A673 (cell line): ENCODE data around the gene HNF1B. TPM values are rescaled to one million over a fixed set of nuclear protein-coding genes. Genes with fewer than 3 reads are reported as not detected.

Source experiments
- BruUV-seq: library from RNA; stranded (reverse); fragments of 400-500 nt; replicated peaks from 2 replicates; lab custom pipeline; 2021; lab: Mats Ljungman, UMichigan
- CTCF ChIA-PET: fragments of 300-600 bp; sonication (Branson Sonifier 250); formaldehyde crosslinking; loops from one replicate; lab custom pipeline; 2022; ENCODE audit warnings: antibody characterized with exemption; lab: Charles Lee
- POLR2A ChIA-PET: fragments of 300-600 bp; sonication (Branson Sonifier 250); formaldehyde crosslinking; loops from one replicate; lab custom pipeline; 2022; ENCODE audit warnings: antibody characterized with exemption; ENCODE audit not compliant: low non-redundant PET; lab: Charles Lee
- DNase-seq: peaks from one replicate; pipeline ENCODE4 v3.0.0-alpha.2; 2015; ENCODE audit warnings: low spot score
- H3K27ac ChIP-seq: fragments of 200-600 bp; sonication (generic); 2 replicates; pipeline ENCODE4 v1.5.1; 2016; ENCODE audit warnings: mixed run types, low read depth, mild to moderate bottlenecking, mixed read lengths, antibody characterized with exemption, low read length; ENCODE audit not compliant: poor library complexity, severe bottlenecking
- H3K27me3 ChIP-seq: fragments of 200-600 bp; sonication (generic); replicated peaks from 2 replicates; pipeline ENCODE4 v1.6.1; 2017; ENCODE audit warnings: mixed run types, low read depth, mild to moderate bottlenecking, mixed read lengths, antibody characterized with exemption, low read length; ENCODE audit not compliant: insufficient read depth, poor library complexity
- H3K36me3 ChIP-seq: fragments of 200-600 bp; sonication (generic); 2 replicates; pipeline ENCODE4 v1.6.1; 2016; ENCODE audit warnings: mixed run types, mild to moderate bottlenecking, mixed read lengths, antibody characterized with exemption, low read length; ENCODE audit not compliant: insufficient read depth, poor library complexity, severe bottlenecking
- H3K4me1 ChIP-seq: fragments of 200-600 bp; sonication (generic); 2 replicates; pipeline ENCODE4 v1.6.1; 2017; ENCODE audit warnings: mixed run types, mild to moderate bottlenecking, mixed read lengths, antibody characterized with exemption, low read length; ENCODE audit not compliant: insufficient read depth, poor library complexity, severe bottlenecking
- H3K4me3 ChIP-seq: fragments of 200-600 bp; sonication (generic); 2 replicates; pipeline ENCODE4 v1.5.1; 2016; ENCODE audit warnings: low read depth, mixed run types, mild to moderate bottlenecking, mixed read lengths, low read length; ENCODE audit not compliant: poor library complexity, severe bottlenecking
- H3K9me3 ChIP-seq: fragments of 200-600 bp; sonication (generic); 2 replicates; pipeline ENCODE4 v1.6.1; 2016; ENCODE audit warnings: mixed run types, low read depth, mild to moderate bottlenecking, mixed read lengths, antibody characterized with exemption, low read length; ENCODE audit not compliant: poor library complexity, severe bottlenecking
- CTCF ChIP-seq: fragments of 300-800, 200-600 bp; sonication (generic); conservative IDR thresholded peaks from 2 replicates; pipeline ENCODE4 v1.5.1; 2017; ENCODE audit warnings: low read depth, mild to moderate bottlenecking, antibody characterized with exemption, low read length, moderate library complexity, mixed read lengths
- EZH2 ChIP-seq: fragments of 200-600 bp; sonication (generic); IDR thresholded peaks from 2 replicates; pipeline ENCODE4 v1.6.1; 2017; ENCODE audit warnings: borderline replicate concordance, low read depth, mild to moderate bottlenecking, mixed read lengths, antibody characterized with exemption, low read length; ENCODE audit not compliant: poor library complexity, severe bottlenecking
- intact Hi-C: fragments of 100-400 bp; cut with micrococcal nuclease; formaldehyde crosslinking; loops from one replicate; pipeline ENCODE4 v1.10.0; 2022; ENCODE audit not compliant: unreplicated experiment
- total RNA-seq: library from RNA; stranded (reverse); gene quantifications from 2 replicates; pipeline ENCODE4 v1.2.3, GENCODE V29; 2021

HNF1B gene
- total RNA-seq, 1 experiment from 2014 or later = not detected

- CTCF ChIA-PET = interaction anchor here (0.5 kb wide), 1 partner anchor 20 kb away, joined by 4 read pairs; no protein-coding TSS in a partner anchor
Measured at GRCh38 chr17:37700881-37701280, 44.0 kb downstream of the HNF1B start.

GRCh38 chr17:37699285-37699973 is 45.4 kb downstream of the HNF1B start:
- Histone ChIP-seq H3K9me3 (no peaks in the 10 kb centered on the region), H3K27ac (no peak overlapping the region), H3K36me3 (no peaks in the 10 kb centered on the region), H3K4me1 (no peaks in the 10 kb centered on the region), H3K27me3 (no peaks in the 10 kb centered on the region), H3K4me3 (no peak overlapping the region)
- no peak for DNase-seq
- no TSS peak for BruUV-seq
- CTCF ChIA-PET = no interaction called here
- TF ChIP-seq EZH2 = no peak
- no peak for TF ChIP-seq CTCF
- POLR2A ChIA-PET = no interaction called here
- intact Hi-C loops = no loop called here

More at GRCh38 chr17:37700881-37701280, 44.0 kb downstream of the HNF1B start:
- POLR2A ChIA-PET = no interaction called here
- Histone ChIP-seq H3K27me3 (no peaks in the 10 kb centered on the region), H3K4me3 (no peak overlapping the region), H3K9me3 (no peaks in the 10 kb centered on the region), H3K27ac (no peak overlapping the region), H3K36me3 (no peaks in the 10 kb centered on the region), H3K4me1 (no peaks in the 10 kb centered on the region)
- DNase-seq = no peak
- BruUV-seq = no TSS peak
- intact Hi-C loops = no loop called here
- TF ChIP-seq CTCF (no peak), EZH2 (no peak)

- no peak overlapping the region for H3K4me3 ChIP-seq
- no peak for DNase-seq
- no peaks in the 10 kb centered on the region for H3K27me3 ChIP-seq
- H3K36me3 ChIP-seq = no peaks in the 10 kb centered on the region
- H3K4me1 ChIP-seq = no peaks in the 10 kb centered on the region
- TF ChIP-seq EZH2 (no peak), CTCF (no peak)
- no peak overlapping the region for H3K27ac ChIP-seq
- ChIA-PET CTCF (no interaction called here), POLR2A (no interaction called here)
- no TSS peak for BruUV-seq
- H3K9me3 ChIP-seq = no peaks in the 10 kb centered on the region
- intact Hi-C loops = no loop called here
Measured at GRCh38 chr17:37698911-37699255, 46.0 kb downstream of the HNF1B start.
